Uterus (tissue), 2 donors: ENCODE results near the gene INPP5F.

Experiments used
- POLR2A ChIP-seq, 2 donors: fragments of 450-650 bp; IDR thresholded peaks; one replicate each; pipeline ENCODE4 v1.6.1; 2016; ENCODE audit warnings: antibody characterized with exemption in 2 of 2, mild to moderate bottlenecking in 1 of 2, moderate library complexity in 1 of 2
- TF ChIP-seq, protein P1 (sequence below), 4 experiments: fragments of 200-600 bp in 2 of 4; fragments of 450-650 bp in 2 of 4; sonication (generic) in 2 of 4; IDR thresholded peaks; one replicate each; pipeline ENCODE4 v1.5.1; 2016 to 2019; ENCODE audit warnings: antibody characterized with exemption in 4 of 4, mild to moderate bottlenecking in 2 of 4, moderate library complexity in 1 of 4

- TF ChIP-seq, protein P1, sequence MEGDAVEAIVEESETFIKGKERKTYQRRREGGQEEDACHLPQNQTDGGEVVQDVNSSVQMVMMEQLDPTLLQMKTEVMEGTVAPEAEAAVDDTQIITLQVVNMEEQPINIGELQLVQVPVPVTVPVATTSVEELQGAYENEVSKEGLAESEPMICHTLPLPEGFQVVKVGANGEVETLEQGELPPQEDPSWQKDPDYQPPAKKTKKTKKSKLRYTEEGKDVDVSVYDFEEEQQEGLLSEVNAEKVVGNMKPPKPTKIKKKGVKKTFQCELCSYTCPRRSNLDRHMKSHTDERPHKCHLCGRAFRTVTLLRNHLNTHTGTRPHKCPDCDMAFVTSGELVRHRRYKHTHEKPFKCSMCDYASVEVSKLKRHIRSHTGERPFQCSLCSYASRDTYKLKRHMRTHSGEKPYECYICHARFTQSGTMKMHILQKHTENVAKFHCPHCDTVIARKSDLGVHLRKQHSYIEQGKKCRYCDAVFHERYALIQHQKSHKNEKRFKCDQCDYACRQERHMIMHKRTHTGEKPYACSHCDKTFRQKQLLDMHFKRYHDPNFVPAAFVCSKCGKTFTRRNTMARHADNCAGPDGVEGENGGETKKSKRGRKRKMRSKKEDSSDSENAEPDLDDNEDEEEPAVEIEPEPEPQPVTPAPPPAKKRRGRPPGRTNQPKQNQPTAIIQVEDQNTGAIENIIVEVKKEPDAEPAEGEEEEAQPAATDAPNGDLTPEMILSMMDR (IDR thresholded peaks at IDR 0.05) = no peak
- no peak for TF ChIP-seq POLR2A (IDR thresholded peaks at IDR 0.05)
Observed at GRCh38 chr10:119758448-119759195, 32.8 kb downstream of the INPP5F start.
